Activated T-helper 1 cell treated with Interleukin-2 at 50 U/mL for 16 hours (primary cell): ENCODE measurements around the gene DENND4B.
"Not testable (repeated sequence)": the region's sequence is repeated elsewhere in the genome, so short reads cannot be mapped to it uniquely, and the experiment has no call there.

ENCODE experiments used
- DNase-seq: peaks from one replicate; pipeline ENCODE4 v3.0.0-alpha.2; 2020; ENCODE audit warnings: low read depth

DENND4B gene, protein sequence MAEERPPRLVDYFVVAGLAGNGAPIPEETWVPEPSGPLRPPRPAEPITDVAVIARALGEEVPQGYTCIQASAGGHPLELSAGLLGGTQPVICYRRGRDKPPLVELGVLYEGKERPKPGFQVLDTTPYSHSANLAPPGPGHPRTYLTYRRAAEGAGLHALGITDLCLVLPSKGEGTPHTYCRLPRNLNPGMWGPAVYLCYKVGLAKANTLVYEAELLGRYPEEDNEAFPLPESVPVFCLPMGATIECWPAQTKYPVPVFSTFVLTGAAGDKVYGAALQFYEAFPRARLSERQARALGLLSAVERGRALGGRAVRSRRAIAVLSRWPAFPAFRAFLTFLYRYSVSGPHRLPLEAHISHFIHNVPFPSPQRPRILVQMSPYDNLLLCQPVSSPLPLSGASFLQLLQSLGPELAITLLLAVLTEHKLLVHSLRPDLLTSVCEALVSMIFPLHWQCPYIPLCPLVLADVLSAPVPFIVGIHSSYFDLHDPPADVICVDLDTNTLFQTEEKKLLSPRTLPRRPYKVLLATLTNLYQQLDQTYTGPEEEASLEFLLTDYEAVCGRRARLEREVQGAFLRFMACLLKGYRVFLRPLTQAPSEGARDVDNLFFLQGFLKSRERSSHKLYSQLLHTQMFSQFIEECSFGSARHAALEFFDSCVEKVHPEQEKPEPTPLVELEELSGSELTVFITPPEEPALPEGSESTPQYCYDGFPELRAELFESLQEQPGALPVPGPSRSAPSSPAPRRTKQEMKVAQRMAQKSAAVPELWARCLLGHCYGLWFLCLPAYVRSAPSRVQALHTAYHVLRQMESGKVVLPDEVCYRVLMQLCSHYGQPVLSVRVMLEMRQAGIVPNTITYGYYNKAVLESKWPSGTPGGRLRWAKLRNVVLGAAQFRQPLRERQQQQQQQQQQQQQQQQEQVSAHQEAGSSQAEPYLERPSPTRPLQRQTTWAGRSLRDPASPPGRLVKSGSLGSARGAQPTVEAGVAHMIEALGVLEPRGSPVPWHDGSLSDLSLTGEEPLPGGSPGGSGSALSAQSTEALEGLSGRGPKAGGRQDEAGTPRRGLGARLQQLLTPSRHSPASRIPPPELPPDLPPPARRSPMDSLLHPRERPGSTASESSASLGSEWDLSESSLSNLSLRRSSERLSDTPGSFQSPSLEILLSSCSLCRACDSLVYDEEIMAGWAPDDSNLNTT (N-terminal part only)

DNA sequence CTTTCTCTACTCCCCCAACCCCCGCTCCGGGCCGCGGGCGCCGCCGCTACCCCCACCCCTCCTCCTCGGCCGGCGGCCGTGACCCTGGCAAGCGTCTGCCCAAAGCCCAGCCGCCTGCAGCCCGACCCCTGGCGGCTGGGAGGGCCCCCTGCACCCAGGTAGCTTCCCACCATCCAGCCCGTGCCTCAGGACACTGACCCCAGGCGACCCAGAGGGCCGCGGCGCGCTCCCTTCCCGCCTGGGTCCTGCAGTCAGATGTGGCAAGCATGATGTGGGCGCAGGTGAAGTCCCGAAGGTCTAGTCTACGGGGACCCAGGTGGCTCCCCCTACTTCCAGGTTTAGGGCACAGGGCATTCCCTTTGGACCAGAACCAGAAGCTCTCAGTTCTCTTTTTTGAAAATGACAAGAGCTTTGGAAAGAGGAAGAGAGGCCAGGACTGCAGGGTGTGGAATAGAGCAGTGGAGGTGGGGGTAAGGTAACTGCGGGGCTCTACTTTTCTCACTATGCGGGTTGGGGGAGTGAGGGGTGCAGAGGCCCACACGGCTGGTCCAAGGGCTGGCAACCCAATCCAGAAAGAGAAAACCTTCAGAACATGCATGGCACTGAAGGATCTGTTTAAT lies at the start of gene DENND4B:
TSS of gene DENND4B (minus strand) at position 97 of the 620 bp plus-strand sequence. CDS start 2,344 bp downstream, outside the sequence.
- DNase-seq, result peak; percentile 62

DNA sequence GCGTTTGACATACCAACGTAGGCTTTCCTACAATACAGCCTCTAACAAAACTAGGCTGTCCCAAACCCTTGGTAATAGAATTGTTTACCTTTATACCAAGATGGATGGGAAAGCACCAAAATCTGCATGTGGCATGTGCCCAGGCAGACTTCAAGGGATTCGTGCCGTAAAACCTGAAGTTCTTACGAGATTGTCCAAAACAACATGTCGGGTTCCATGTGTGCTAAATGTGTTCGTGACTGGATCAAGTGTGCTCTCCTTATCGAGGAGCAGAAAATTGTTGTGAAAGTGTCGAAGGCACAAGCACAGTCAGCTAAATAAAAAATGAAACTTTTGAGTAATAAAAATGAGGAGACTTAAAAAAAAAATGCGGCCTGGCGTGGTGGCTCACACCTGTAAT lies 49.1 kb upstream of the DENND4B start:
- DNase-seq, result no peak

DNA sequence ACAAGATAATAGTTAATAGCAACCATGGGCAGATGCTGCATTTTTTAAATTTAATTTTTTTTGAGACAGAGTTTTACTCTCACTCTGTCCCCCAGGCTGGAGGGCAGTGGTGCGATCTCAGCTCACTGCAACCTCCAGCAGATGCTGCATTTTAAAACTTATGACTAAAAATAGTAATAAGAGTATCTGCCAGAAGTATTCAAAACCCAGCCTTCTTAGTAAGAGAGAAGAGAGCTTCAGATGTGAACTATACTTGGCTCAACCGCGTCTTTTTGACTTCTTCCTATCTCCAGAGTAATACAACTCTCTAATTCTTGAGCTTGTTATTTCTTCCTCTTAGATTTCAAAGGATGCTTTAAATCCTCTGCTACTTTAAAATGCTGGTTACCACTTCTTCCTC lies 48.7 kb upstream of the DENND4B start:
- DNase-seq, result no peak

DNA sequence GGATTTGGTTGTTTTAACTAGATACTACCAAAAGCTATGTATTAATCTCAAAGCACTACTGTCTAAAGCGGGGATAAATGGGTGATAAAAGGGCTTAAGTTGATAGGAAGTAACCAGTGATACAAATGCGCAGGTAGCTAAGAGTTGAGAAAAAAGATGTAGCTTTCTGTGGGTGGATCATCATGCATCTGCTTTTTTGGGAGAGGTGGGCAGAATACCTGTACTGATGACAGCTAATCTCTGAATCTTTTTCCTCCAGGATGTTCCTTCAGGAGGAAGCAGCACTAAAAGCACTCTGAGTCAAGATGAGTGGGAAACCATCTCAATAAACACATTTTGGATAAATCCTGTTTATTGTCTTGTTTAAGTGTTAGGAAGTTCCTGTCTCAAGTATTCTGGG lies 45.3 kb upstream of the DENND4B start:
- DNase-seq, result no peak

DNA sequence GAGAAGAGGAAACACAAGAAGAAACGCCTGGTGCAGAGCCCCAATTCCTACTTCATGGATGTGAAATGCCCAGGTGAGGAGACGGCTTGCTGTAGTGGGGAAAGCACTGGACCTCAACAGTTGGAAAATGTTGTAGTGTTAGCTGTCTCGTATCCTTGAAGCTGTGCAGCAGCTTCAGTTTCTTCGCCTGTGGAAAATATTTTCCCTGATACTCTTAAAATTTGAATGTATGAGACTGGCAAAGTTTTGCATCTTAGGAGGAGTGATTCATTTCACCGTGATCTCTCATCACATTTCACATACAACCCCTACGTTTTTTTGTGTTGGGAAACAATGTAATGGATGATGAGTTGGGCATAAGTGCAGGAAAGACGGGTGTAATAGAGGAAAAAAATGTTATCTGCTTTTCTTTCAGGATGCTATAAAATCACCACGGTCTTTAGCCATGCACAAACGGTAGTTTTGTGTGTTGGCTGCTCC lies 44.7 kb upstream of the DENND4B start:
- no peak for DNase-seq

DNA sequence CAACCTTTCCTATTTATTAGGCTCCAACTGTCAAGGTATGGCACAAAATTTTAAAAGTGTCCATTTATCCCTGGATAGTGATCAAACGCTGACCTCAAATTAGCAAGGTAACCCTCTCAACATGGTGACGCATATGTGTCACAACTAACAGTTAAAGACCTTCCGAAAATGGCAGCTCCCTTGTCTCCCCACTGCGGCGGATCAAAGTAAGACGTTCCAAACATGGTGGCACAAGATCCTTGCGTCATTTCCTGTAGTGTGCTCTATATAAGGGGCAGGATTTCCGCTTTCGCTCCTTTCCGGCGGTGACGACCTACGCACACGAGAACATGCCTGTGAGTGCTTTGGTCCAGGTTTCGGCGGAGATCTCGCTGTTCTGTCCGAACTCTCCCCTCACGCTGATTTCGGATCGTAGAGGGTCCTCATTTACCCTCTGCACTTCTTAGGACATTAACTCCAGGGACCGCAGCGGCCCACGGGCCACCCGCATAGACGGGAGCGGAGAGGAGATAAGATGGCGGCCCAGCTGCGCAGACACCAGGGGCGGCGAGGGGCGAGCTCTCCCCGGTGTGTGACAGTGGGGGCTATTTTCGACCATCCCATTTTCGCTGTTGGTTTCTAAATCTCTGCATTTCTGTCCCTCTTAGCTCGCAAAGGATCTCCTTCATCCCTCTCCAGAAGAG lies 44.1 kb upstream of the DENND4B start, which contains the start of gene RPS27:
TSS of gene RPS27 (plus strand) at position 295 of the 683 bp plus-strand sequence. CDS start at position 330, 35 bp downstream.
- DNase-seq, result peak; percentile 75

DNA sequence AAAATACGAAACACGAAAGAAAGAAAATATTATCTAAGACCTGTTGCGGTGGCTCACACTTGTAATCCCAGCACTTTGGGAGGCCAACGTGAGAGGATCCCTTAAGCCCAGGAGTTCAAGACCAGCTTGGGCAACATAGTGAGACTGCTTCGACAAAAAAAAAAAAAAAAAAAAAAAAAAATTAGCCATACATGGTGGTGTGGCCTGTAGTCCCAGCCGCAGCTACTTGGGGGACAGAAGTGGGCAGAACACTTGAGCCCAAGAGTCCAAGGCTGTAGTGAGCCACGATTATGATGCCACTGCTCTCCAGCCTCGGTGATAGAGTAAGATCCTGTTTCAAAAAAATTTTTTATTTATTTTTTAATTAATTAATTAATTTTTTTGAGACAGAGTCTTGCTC lies 41.1 kb upstream of the DENND4B start:
- DNase-seq, result no peak

DNA sequence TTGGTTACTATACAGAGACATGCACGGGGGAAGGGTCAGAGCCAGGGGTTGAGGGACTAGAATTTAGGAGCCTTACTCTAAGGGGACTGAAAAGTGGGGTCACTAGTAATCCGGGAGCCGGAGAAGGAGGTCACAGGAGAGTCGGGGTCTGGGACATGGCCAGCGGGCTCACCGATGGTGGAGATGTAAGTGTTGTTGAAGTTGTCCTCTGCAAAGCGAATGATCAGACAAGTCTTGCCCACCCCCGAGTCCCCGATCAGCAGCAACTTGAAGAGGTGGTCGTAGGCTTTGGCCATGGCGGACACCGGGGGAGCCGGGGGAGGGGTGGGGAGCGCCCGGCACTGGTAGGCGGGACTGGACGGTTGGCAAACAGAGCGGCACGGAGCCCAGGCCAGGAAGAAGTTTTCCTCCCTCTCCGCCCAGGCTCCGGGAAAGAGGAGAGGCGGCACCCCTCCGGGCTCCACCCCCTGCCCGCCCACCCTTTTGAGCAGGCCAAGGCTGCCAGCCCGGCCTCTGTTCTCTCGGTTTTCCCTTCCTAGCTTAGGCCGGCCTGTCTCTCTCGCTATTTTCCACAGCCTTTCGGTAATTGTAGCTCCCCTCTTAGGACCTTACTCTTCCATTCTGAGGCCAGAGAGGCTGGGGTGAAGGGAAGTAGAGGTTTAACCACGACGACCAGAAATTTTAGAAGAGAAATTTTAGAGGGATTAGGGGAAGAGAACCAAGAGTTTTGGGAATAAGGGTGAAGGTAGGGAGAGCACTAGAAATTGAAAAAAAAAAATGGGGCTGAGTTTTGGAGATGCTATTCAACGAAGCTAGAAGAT lies 39.6 kb upstream of the DENND4B start, which contains the start of gene RAB13:
TSS of gene RAB13 (minus strand) at position 399 of the 821 bp plus-strand sequence. CDS start at position 296, 103 bp downstream.
- DNase-seq, result no peak

DNA sequence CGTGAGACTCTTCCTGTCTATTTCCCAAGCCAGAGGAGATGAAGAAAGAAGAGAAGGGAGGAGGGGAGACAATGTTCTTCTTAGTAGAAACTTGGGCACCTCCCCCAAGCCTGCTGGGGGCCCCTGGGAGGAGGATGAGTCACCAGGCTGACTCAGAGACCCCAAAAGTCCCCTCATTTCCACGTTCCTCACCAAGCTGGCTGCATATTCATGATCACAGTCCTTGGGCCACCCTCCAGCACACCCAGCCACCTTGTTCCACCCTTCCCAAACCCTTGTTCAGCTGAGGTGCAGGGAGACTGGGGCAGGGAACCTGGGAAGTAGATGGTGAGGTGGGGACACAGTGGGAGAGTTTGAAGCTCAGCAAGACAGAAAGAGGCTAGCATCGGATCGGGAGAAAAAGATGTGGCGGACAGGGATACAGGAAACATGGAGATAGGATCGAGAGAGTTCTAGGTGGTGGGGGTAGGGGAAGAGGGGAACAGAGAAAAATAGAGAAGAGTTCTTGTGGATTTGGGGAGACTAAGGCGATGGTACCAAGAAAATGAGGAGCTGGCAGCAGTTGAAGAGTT lies 38.9 kb upstream of the DENND4B start:
- no peak for DNase-seq

DNA sequence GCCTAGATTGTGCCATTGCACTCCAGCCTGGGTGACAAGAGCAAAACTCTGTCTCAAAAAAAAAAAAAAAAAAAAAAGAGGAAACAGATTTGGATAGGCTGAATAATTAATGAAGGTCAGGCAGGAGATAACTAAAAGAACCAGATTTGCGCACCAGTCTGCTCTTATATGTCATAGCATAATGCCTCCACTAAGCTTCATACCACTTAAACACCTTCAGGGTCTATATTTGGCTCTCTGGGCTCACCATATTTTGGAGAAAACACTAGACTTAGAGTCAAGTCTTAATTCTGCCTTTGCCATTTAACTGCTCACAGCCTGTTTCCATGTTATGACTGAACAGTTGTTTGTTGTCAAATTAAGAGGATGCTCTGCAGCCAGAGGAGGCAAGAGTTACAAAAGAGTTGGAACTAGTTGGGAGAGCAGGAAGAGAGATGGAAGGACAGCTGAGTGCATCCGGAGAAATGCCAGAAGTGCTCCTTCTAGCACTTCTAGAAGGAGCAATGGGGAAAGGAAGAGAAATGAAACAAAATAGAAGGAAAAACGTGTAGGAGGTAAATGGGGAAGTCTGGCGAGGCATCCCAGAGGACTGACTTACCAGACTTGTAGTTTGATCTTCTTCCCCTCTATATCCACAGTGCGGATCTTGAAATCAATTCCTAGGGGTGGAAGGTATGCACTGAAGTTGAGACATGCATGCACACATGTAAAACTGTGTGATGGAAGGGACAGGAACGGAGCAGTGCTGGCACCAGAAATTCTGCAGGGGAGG lies 37.8 kb upstream of the DENND4B start:
- DNase-seq, result no peak

DNA sequence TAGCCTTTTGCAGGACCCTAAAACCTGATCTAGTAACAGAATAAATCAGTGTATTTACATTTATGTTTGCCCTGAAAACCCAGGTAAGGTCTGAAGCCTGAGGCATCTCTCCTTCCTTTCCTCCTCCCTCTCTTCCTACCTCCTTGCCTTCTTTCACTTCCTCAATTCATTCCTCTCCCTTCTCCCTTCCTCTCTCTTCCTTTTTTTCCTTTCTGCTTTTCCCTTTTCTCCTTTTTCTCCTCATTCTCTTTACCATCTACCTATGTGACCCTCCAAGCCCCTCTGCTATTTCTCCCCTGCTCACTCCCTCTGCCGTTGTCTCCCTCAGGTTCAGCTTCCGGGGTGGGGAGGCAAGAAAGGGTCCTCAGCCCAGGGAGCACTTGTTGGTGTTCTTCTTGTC lies 35.2 kb upstream of the DENND4B start:
- not testable (repeated sequence) for DNase-seq

DNA sequence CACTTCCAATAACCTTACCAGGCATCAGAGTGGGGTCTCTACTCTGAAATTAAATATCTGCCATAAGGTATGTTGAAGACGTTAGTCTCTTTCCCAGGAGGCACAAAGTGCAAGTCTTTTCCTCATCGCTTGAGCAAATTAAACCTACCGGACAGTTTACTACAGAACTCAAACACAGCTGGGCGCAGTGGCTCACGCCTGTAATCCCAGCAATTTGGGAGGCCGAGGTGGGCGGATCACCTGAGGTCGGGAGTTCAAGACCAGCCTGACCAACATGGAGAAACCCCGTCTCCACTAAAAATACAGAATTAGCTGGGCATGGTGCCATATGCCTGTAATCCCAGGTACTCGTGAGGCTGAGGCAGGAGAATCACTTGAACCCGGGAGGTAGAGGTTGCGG lies 32.6 kb upstream of the DENND4B start:
- DNase-seq, result not testable (repeated sequence)

DNA sequence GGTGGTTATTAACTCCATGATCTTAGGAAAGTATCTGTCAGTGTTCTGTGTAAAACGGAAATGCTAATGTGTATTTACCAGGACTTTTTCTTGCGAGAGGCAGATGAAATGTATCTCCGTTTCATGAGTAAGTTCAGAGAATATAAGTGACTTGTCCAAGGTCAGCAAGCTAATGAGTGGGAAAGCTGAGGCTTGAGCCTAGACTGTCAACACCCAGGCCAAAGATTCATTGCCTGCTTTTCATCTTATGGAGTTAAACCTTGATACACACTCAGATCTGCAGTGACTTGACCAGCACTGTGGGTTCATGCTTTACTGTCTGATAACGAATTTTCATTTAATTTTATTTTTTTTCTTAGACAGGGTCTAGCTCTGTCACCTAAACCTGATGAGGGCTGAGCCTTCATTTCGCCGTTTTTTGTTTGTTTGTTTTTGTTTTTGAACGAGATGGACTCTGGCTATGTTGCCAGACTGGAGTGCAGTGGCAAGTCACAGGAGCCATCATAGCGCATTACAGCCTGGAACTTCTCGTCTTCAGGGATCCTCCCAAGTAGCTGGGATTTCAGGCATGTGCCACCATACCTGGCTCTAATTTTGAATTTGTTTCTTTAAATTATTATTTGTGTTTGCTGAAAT lies 31.9 kb upstream of the DENND4B start:
- DNase-seq, result no peak

DNA sequence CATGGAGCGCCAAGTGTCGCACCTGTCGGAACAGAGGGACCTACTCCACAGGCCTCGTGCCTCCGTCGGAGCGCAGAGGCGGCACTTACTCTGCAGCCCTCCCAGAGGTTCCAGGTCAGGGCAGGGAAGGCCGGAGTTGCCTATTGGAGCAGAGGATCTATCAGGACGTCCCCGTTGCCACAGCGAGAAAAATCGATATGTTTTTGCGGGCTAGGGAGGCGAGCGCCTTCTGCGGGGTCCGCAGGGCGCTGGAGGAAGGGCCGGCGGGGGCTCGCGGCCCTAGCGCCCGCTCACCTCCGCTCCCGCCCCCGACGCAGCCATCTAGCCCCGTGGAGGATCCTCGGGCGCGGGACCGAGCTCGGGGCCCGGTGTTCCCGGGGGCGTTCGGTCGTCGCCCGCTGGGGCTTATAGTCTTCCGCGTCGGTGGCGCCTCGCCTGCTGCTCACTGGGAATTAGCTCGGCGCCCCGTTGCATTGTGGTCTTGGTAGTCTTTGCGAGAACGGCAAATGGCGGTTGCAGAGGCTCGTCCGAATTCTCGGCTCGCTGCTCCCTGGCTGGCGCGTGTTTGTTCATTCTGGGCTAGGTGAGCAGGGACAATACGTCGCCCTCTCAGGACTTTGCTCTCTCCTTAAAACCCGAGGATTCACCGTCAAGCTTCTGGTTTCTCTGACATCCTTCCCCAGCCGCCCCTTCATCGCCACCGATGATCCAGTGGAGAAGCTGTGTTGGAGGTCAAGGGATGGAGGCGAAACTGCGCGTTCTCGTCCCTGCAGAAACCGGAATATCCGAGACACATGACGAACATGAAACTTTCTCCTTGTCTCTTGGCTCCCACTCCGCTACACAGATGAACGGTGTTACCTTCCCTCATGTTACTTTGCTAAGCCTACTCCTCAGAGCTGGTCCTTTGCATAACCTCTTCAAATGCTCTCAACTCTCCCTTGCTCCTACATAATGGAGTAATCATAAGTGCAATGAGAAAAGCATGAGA lies 31.0 kb upstream of the DENND4B start, which contains the start of gene JTB:
TSS of gene JTB (minus strand) at position 425 of the 991 bp plus-strand sequence. CDS start at position 3, 422 bp downstream.
- peak; percentile 73 for DNase-seq

DNA sequence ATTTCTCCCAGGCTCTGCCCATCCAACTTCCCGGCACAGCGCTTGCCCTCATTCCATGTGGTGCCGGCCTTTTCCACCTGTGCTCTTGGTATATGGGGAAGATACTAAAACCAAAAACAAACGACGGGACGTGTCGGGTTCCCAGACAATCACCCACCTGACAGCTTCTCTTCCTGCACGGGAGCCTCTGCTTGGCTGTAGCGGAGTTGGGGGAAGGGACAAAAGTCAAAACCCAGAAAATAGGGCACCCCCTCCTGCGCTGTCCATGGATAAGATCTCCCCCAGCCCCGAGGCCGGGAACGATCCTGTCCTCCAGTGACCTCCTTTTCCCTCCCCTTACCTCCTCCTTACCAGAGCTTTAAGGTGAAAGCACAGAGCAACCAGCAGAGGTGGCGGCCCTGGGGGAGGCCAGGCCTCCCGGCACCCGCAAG lies 30.3 kb upstream of the DENND4B start:
- no peak for DNase-seq

DNA sequence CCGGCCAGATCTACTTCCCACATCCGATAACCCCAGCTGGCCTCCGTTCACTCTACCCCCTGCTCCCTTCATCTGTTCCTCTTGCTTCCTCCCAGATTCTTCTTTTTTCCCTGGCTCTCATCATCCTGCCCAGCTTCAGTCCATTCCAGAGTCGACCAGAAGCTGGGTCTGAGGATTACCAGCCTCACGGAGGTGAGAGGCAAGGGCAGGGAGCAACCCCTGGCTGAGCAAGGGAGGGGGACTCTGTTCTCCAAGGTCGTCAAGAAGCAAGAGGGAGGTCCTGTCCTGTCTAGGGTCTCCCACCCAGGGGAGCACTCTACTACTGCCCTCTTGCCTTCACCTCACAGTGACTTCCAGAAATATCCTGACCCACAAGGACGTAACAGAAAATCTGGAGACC lies 27.0 kb upstream of the DENND4B start:
- no peak for DNase-seq

DNA sequence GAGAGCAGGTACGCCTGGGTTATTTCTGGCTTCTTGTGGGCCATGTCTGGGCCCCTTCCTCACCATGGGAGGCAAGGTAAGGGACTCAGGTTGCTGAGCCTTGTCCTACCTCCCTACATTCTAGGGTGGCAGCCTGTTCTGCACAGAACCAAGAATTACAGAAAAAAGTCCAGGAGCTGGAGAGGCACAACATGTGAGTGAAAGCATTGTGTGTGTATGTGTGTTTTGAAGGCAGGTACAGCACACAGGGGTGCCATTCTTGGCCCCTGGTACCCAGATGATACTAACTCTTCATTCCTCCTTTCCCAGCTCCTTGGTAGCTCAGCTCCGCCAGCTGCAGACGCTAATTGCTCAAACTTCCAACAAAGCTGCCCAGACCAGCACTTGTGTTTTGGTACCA lies 26.6 kb upstream of the DENND4B start:
- no peak for DNase-seq
